ENCODE data around the gene GGN. TPM values are rescaled to one million over a fixed set of nuclear protein-coding genes. Genes with fewer than 3 reads are reported as not detected.

GGN gene
- total and polyA plus RNA-seq, 2 of the 13 experiments (the other 11 are each of a cell fraction or from before 2014, with no cell fraction given): not detected

DNA sequence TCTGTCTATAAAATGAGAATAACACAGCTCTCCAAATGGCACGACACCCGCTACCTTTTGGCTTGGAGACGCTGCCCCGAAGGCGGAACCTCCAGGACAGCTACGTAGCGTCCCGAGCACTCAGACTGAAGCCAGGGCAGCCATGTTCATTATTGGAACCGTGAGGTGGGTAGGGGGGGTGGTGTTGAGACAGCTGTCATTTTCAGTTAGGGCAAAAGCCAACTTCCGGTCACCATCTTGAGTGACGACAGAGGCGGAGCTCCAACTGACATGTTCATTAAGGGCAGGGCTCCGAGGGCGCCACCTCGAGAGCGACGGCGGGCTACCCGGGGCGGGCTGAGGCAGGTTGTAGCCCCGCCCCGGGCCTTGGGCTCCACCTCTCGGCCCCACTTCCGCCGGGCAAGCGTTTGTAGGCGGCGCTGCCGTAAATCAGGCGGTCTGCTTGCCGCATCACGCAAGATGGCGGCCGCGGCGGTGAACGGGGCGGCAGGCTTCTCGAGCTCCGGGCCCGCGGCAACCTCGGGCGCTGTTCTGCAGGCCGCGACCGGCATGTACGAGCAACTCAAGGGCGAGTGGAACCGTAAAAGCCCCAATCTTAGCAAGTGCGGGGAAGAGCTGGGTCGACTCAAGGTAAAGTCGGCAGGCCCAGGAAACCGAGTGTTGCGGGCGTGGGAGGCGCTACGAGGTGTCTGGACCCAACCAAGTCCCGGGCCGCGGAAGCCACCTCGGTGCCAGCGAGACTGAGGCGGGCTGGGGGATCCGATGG, 13.3 kb downstream of the GGN start, which contains the start of gene PSMD8 (continued):
- TF ChIP-seq ZNF343 (CRISPR knock-in tag; IDR thresholded peaks at IDR 0.05) (peak; percentile 92), NFIB (CRISPR knock-in tag; IDR thresholded peaks at IDR 0.05; ENCODE audit: borderline replicate concordance) (no peak), ZNF746 (CRISPR knock-in tag; IDR thresholded peaks at IDR 0.05) (no peak; the same call in 1 of the 2 replicates), NFIC (IDR thresholded peaks at IDR 0.05; ENCODE audit: low read length) (no peak), ZNF460 (CRISPR knock-in tag; IDR thresholded peaks at IDR 0.05; ENCODE audit: borderline replicate concordance) (no peak), ZNF687 (CRISPR knock-in tag; IDR thresholded peaks at IDR 0.05) (peak; percentile 90), DNMT1 (CRISPR knock-in tag; IDR thresholded peaks at IDR 0.05) (peak; percentile 58; the same call in 1 of the 2 replicates), ZNF138 (CRISPR knock-in tag; IDR thresholded peaks at IDR 0.05; ENCODE audit: low read depth) (peak; percentile 91), SSRP1 (CRISPR knock-in tag; IDR thresholded peaks at IDR 0.05) (no peak), TARDBP (CRISPR knock-in tag; IDR thresholded peaks at IDR 0.05) (peak; percentile 89), SP4 (CRISPR knock-in tag; IDR thresholded peaks at IDR 0.05) (peak; percentile 93), SNAPC4 (CRISPR knock-in tag; IDR thresholded peaks at IDR 0.05) (peak; percentile 71; the same call in 1 of the 2 replicates), ZC3H13 (CRISPR knock-in tag; IDR thresholded peaks at IDR 0.05) (0 out of 2 replicates have a peak, but pooled peaks have one; percentile 50), SP1 (IDR thresholded peaks at IDR 0.05) (no peak), SP1 (CRISPR knock-in tag; IDR thresholded peaks at IDR 0.05) (peak; percentile 63), ETV6 (CRISPR knock-in tag; conservative IDR thresholded peaks at IDR 0.05) (peak; percentile 79; the same call in 1 of the 2 replicates), POLR2AphosphoS2 (IDR thresholded peaks at IDR 0.05; ENCODE audit: low read depth, low read length) (no peak)
- TF ChIP-seq, protein P1, sequence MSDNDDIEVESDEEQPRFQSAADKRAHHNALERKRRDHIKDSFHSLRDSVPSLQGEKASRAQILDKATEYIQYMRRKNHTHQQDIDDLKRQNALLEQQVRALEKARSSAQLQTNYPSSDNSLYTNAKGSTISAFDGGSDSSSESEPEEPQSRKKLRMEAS (IDR thresholded peaks at IDR 0.05): peak; percentile 73
- TF ChIP-seq, protein P2, sequence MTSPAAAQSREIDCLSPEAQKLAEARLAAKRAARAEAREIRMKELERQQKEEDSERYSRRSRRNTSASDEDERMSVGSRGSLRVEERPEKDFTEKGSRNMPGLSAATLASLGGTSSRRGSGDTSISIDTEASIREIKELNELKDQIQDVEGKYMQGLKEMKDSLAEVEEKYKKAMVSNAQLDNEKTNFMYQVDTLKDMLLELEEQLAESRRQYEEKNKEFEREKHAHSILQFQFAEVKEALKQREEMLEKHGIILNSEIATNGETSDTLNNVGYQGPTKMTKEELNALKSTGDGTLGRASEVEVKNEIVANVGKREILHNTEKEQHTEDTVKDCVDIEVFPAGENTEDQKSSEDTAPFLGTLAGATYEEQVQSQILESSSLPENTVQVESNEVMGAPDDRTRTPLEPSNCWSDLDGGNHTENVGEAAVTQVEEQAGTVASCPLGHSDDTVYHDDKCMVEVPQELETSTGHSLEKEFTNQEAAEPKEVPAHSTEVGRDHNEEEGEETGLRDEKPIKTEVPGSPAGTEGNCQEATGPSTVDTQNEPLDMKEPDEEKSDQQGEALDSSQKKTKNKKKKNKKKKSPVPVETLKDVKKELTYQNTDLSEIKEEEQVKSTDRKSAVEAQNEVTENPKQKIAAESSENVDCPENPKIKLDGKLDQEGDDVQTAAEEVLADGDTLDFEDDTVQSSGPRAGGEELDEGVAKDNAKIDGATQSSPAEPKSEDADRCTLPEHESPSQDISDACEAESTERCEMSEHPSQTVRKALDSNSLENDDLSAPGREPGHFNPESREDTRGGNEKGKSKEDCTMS (CRISPR knock-in tag; conservative IDR thresholded peaks at IDR 0.05): no peak
